Lower lobe of right lung (tissue), 2 donors: ENCODE data around the gene CUL1. TPM values are rescaled to one million over a fixed set of nuclear protein-coding genes. Genes with fewer than 3 reads are reported as not detected.

ENCODE experiments used
- ATAC-seq, 2 donors: fragments of 200-7000 bp; cut with Tn5 transposase; one replicate each; pipeline ENCODE4 v1.9.1; 2020 to 2022; ENCODE audit warnings: mild to moderate bottlenecking in 2 of 2, moderate library complexity in 2 of 2
- DNase-seq: peaks from one replicate; pipeline ENCODE4 v3.0.0-alpha.2; 2020
- H3K27ac ChIP-seq: fragments of 200-600 bp; one replicate; pipeline ENCODE4 v1.8.0; 2022
- H3K27me3 ChIP-seq: fragments of 200-600 bp; one replicate; pipeline ENCODE4 v1.8.0; 2022; ENCODE audit warnings: low read depth
- H3K36me3 ChIP-seq: fragments of 200-600 bp; one replicate; pipeline ENCODE4 v1.8.0; 2022; ENCODE audit warnings: mild to moderate bottlenecking
- H3K4me1 ChIP-seq: fragments of 200-600 bp; one replicate; pipeline ENCODE4 v1.8.0; 2022
- H3K4me3 ChIP-seq: fragments of 200-600 bp; one replicate; pipeline ENCODE4 v1.8.0; 2022; ENCODE audit warnings: mild to moderate bottlenecking
- H3K9me3 ChIP-seq: fragments of 200-600 bp; one replicate; pipeline ENCODE4 v1.8.0; 2022
- CTCF ChIP-seq: fragments of 200-600 bp; IDR thresholded peaks from one replicate; pipeline ENCODE4 v1.8.0; 2022; ENCODE audit warnings: antibody characterized with exemption, mild to moderate bottlenecking
- intact Hi-C: fragments of 100-400 bp; cut with DNase I; formaldehyde crosslinking; loops from one replicate; pipeline ENCODE4 v1.11.0; 2022
- total RNA-seq: library from RNA; stranded (reverse); fragmentation: NEBNext Ultra II Directional; extraction: Animal tissue kit (Norgen Biotek cat#: 25700); gene quantifications from one replicate; pipeline ENCODE4 v1.2.1, GENCODE V29; 2021
- donor health status: DM: no; HTN: yes; CAD: no; lungs with severe emphysema.

Gene CUL1
- total RNA-seq, 1 donor from 2014 or later, result 47.5 TPM

DNA sequence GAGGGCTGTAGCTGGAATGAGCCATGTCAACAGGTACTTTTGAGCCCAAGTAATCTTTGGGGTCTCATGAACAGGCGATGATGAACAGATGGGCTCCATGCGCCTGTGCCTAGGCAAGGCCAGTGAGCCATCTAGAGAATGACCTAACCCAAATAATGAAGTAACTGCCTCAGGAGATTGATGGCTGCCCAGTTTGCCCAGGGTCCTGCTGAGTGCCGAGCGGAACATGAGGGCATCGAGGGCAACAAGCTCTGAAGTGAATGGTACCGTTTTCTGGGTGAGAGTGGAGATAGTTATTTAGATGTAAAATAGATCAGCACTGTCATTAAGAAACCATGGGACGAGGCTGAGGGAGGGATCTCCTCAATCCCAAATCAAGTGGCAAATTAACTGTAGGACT is 107.5 kb downstream of the CUL1 start:
- no peak for TF ChIP-seq CTCF
- ATAC-seq, result no peak
- intact Hi-C loops, result no loop called here
- Histone ChIP-seq H3K27ac (no peak overlapping the region), H3K4me1 (no peaks in the 10 kb centered on the region), H3K9me3 (no peaks in the 10 kb centered on the region), H3K36me3 (peaks cover 33% of the 10 kb centered on the region), H3K27me3 (no peaks in the 10 kb centered on the region), H3K4me3 (no peak overlapping the region)
- no peak for DNase-seq

GRCh38 chr7:148807436-148807835 is 108.7 kb downstream of the CUL1 start:
- H3K36me3 ChIP-seq, result peaks cover 21% of the 10 kb centered on the region
- no peak for DNase-seq

DNA sequence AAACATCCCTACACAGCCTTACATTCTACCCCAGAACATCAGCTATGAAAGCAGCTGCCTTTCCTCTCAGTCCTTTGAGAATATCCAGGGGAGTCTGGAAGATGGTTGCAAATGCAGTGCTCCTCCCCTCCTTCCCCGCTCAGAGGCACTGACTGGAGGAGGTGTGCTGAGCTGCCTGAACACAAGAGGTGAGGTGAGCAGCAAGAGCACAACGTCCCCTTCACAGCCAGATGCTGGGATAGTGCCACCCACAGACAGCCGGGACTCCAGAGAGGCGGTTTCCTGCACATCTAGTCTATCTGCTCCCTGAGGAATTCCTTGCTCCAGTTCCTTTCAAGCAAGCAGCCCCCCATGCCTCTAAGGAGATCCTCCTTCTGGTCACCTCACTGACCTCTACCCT is 111.2 kb downstream of the CUL1 start:
- intact Hi-C loops, result no loop called here
- DNase-seq (no peak), ATAC-seq (no peak)
- TF ChIP-seq CTCF, result no peak
- no peaks in the 10 kb centered on the region for H3K9me3 ChIP-seq
- no peaks in the 10 kb centered on the region for H3K27me3 ChIP-seq
- no peaks in the 10 kb centered on the region for H3K4me1 ChIP-seq
- no peak overlapping the region for H3K4me3 ChIP-seq
- no peak overlapping the region for H3K27ac ChIP-seq
- peaks cover 16% of the 10 kb centered on the region for H3K36me3 ChIP-seq

More at GRCh38 chr7:148807436-148807835, 108.7 kb downstream of the CUL1 start:
- no peaks in the 10 kb centered on the region for H3K27me3 ChIP-seq
- H3K27ac ChIP-seq, result no peak overlapping the region
- intact Hi-C loops, result no loop called here
- ATAC-seq, result no peak
- no peak overlapping the region for H3K4me3 ChIP-seq
- no peaks in the 10 kb centered on the region for H3K4me1 ChIP-seq
- no peak for TF ChIP-seq CTCF
- H3K9me3 ChIP-seq, result no peaks in the 10 kb centered on the region

GRCh38 chr7:148811892-148812291 is 113.2 kb downstream of the CUL1 start:
- Histone ChIP-seq H3K27ac (no peak overlapping the region), H3K36me3 (peaks cover 5% of the 10 kb centered on the region), H3K27me3 (no peaks in the 10 kb centered on the region), H3K9me3 (no peaks in the 10 kb centered on the region), H3K4me1 (no peaks in the 10 kb centered on the region), H3K4me3 (no peak overlapping the region)
- DNase-seq (no peak), ATAC-seq (no peak)
- no peak for TF ChIP-seq CTCF
- intact Hi-C loops, result no loop called here

- peaks cover 5% of the 10 kb centered on the region for H3K36me3 ChIP-seq
These were observed 115.2 kb downstream of the CUL1 start for GRCh38 chr7:148813890-148814289.

More at GRCh38 chr7:148813890-148814289, 115.2 kb downstream of the CUL1 start:
- no peak overlapping the region for H3K27ac ChIP-seq
- no peak for ATAC-seq
- no peaks in the 10 kb centered on the region for H3K27me3 ChIP-seq
- no peaks in the 10 kb centered on the region for H3K4me1 ChIP-seq
- no peaks in the 10 kb centered on the region for H3K9me3 ChIP-seq
- no peak for TF ChIP-seq CTCF
- H3K4me3 ChIP-seq, result no peak overlapping the region
- DNase-seq, result no peak
- intact Hi-C loops, result no loop called here
